AG04449 (cell line): ENCODE data around the gene ALDH5A1.

Experiments used
- CTCF ChIA-PET: fragments of 350-600 bp; formaldehyde crosslinking; extraction: SDS; loops from one replicate; lab custom pipeline; 2021; ENCODE audit warnings: antibody characterized with exemption; lab: Yijun Ruan, JAX
- POLR2A ChIA-PET: fragments of 400-600, 350-600 bp; formaldehyde crosslinking; extraction: SDS; loops from one replicate; lab custom pipeline; 2020; ENCODE audit warnings: antibody characterized with exemption, inconsistent platforms; lab: Yijun Ruan, JAX
- DNase-seq: peaks from one replicate; pipeline ENCODE4 v3.0.0-alpha.2; 2010; ENCODE audit warnings: low read depth, low spot score
- H3K4me3 ChIP-seq: 2 replicates; pipeline ENCODE4 v1.5.1; 2011; ENCODE audit warnings: low read depth, mild to moderate bottlenecking, control low read depth, low read length
- CTCF ChIP-seq: IDR thresholded peaks from one replicate; pipeline ENCODE4 v1.5.1; 2011; ENCODE audit warnings: mild to moderate bottlenecking, moderate library complexity, low read length, control low read depth, inconsistent platforms; ENCODE audit not compliant: insufficient read depth; ENCODE audit errors: missing control alignments

Gene ALDH5A1

GRCh38 chr6:24537771-24538385 lies 43.1 kb downstream of the ALDH5A1 start:
- ChIA-PET CTCF (interaction anchor here (1.0 to 1.5 kb wide), 2 partner anchors 14 to 17 kb away, joined by 3 to 4 read pairs; no protein-coding TSS in a partner anchor), POLR2A (no interaction called here)
- TF ChIP-seq CTCF = no peak
- DNase-seq = no peak
- no peak overlapping the region for H3K4me3 ChIP-seq

- no peak for TF ChIP-seq CTCF
- POLR2A ChIA-PET = no interaction called here
- CTCF ChIA-PET = interaction anchor here (1.0 to 1.5 kb wide), 2 partner anchors 16 to 18 kb away, joined by 3 to 4 read pairs; no protein-coding TSS in a partner anchor
Observed at GRCh38 chr6:24539416-24539815, 44.6 kb downstream of the ALDH5A1 start.

DNA sequence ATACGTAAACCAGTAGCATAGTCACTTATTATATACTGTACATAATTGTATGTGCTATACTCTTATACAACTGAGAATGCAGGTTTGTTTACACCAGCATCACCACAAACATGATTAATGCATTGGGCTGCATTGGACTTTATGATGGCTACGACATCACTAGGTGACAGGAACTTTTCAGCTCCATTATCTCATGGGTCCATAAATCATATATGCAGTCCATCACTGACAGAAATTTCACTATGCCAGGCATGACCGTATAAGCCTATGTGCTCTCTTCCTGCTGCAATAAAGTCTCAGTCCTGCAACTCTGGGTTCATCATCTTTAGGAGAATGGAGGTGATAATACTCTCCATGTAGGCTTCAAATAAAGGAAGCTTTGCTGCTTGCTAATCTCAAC lies 45.4 kb downstream of the ALDH5A1 start:
- DNase-seq = no peak
- CTCF ChIA-PET = no interaction called here
- TF ChIP-seq CTCF = no peak
- no peak overlapping the region for H3K4me3 ChIP-seq
- POLR2A ChIA-PET = no interaction called here

More at GRCh38 chr6:24539416-24539815, 44.6 kb downstream of the ALDH5A1 start:
- no peak for DNase-seq
- H3K4me3 ChIP-seq = no peak overlapping the region

DNA sequence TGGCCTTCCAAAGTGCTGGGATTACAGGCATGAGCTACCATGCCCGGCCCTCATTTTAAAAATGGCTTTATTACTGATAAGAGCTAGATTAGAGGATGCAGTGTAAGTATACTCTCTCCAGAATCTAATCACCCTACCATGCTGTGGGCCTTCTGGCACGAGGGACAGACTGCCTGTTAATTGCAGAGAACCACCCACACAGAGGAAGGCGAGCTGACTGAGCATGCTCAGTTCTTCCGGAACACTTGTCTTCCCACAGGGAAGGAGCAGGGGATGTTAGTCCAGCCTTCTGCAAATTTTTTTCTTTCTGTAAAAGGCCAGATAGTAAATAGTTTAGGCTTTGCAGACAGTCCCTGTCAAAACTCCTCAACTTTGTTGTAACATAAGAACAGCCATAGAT lies 48.9 kb downstream of the ALDH5A1 start:
- no peak overlapping the region for H3K4me3 ChIP-seq
- no peak for TF ChIP-seq CTCF
- no peak for DNase-seq
- ChIA-PET CTCF (interaction anchor here (0.6 to 1.1 kb wide), 2 partner anchors 20 to 23 kb away, joined by 3 to 4 read pairs; no protein-coding TSS in a partner anchor), POLR2A (no interaction called here)

- no peak overlapping the region for H3K4me3 ChIP-seq
- no peak for DNase-seq
- CTCF ChIA-PET = no interaction called here
- POLR2A ChIA-PET = no interaction called here
- no peak for TF ChIP-seq CTCF
Observed at GRCh38 chr6:24545183-24545582, 50.4 kb downstream of the ALDH5A1 start.

- DNase-seq = no peak
- no peak for TF ChIP-seq CTCF
- ChIA-PET POLR2A (no interaction called here), CTCF (interaction anchor here (1.4 kb wide), 1 partner anchor 21 kb away, joined by 3 read pairs; no protein-coding TSS in a partner anchor)
- H3K4me3 ChIP-seq = no peak overlapping the region
Observed at GRCh38 chr6:24545691-24546090, 50.9 kb downstream of the ALDH5A1 start.
